HG03103 (cell line): ENCODE measurements around the gene SLC25A40.

Source experiments
- ATAC-seq: cut with Tn5 transposase; IDR thresholded peaks from one replicate; pipeline ENCODE4 v1.9.1; 2021; ENCODE audit warnings: low read depth; ENCODE audit not compliant: unreplicated experiment

Gene SLC25A40

GRCh38 chr7:87797395-87797794, 78.8 kb downstream of the SLC25A40 start:
- no peak for ATAC-seq

- ATAC-seq, result no peak
Measured at GRCh38 chr7:87785368-87785995, 90.7 kb downstream of the SLC25A40 start.

GRCh38 chr7:87784424-87784823, 91.7 kb downstream of the SLC25A40 start:
- no peak for ATAC-seq
